Measurements from ENCODE around the gene CDC42BPG. TPM values are rescaled to one million over a fixed set of nuclear protein-coding genes. Genes with fewer than 3 reads are reported as not detected.

The CDC42BPG gene
- total RNA-seq, 1 experiment from 2014 or later, result 21.6 TPM

DNA sequence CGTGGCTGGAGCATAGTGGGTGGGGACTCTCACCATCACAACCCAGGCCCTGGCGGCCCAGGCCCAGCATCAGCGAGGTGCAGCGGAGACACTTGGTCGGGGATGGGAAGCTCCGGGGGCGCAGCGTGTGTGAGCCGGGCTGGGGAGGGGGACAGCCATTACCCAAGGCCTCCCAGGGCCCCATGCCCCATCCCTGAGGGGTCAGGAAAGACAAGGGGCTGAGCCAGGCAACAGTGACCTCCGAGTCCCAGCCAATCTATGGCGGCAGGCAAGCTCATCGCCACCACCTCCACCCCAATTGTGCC is 11.3 kb downstream of the CDC42BPG start (continued):
- TF ChIP-seq OVOL2 (CRISPR knock-in tag; IDR thresholded peaks at IDR 0.05; ENCODE audit: borderline replicate concordance) (no peak), ZNF423 (CRISPR knock-in tag; IDR thresholded peaks at IDR 0.05) (no peak), NR3C1 (CRISPR knock-in tag; conservative IDR thresholded peaks at IDR 0.05; ENCODE audit: low read depth) (no peak), ZNF121 (CRISPR knock-in tag; IDR thresholded peaks at IDR 0.05) (no peak)
- TF ChIP-seq, protein P1, sequence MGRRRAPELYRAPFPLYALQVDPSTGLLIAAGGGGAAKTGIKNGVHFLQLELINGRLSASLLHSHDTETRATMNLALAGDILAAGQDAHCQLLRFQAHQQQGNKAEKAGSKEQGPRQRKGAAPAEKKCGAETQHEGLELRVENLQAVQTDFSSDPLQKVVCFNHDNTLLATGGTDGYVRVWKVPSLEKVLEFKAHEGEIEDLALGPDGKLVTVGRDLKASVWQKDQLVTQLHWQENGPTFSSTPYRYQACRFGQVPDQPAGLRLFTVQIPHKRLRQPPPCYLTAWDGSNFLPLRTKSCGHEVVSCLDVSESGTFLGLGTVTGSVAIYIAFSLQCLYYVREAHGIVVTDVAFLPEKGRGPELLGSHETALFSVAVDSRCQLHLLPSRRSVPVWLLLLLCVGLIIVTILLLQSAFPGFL (CRISPR knock-in tag; IDR thresholded peaks at IDR 0.05; ENCODE audit: borderline replicate concordance), result no peak

- no peak for ATAC-seq
- Mint-ChIP-seq H3K27me3 (ENCODE audit: low read depth) (no peaks in the 10 kb centered on the region), H3K36me3 (peaks cover 2% of the 10 kb centered on the region; the same call in 1 of the 2 replicates), H3K9me3 (no peaks in the 10 kb centered on the region), H3K4me3 (no peak overlapping the region), H3K27ac (no peak overlapping the region), H3K4me1 (no peaks in the 10 kb centered on the region)
- DNase-seq (ENCODE audit: low spot score), result no peak
- ChIA-PET POLR2A (no interaction called here), CTCF (no interaction called here)
- TF ChIP-seq CTCF (IDR thresholded peaks at IDR 0.05) (no peak), TEAD4 (CRISPR knock-in tag; IDR thresholded peaks at IDR 0.05) (no peak), ZNF232 (CRISPR knock-in tag; IDR thresholded peaks at IDR 0.05) (no peak), MLX (CRISPR knock-in tag; IDR thresholded peaks at IDR 0.05) (no peak), TEAD1 (CRISPR knock-in tag; IDR thresholded peaks at IDR 0.05) (no peak), E2F1 (CRISPR knock-in tag; IDR thresholded peaks at IDR 0.05) (no peak)
- TF ChIP-seq, protein P2, sequence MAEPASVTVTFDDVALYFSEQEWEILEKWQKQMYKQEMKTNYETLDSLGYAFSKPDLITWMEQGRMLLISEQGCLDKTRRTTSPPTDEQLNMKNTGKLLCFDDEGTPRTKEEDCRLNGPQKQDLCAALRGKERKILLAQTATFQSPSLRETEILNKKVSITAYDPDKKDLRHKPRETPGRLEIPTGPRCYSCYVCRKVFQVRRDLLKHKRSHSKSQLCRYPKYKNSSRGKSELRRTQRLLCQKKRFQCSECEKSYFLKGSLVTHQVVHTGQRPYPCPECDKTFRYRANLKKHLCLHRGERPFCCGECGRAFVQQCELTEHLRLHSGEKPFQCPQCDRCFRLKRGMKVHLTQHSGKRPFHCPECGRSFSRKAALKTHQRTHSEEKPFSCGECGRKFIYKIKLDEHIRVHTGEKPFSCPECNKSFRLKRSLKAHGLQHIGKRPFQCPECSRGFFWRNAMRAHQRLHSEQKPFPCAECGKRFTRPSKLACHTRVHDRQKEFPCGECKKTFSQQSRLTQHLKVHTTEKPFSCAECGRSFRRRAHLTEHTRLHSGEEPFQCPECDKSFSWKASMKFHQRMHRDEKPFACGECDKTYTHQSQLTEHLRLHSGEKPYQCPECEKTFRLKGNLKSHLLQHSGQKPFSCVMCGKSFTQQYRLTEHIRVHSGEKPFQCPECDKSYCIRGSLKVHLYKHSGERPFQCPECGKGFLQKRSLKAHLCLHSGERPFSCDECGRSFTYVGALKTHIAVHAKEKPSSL (CRISPR knock-in tag; conservative IDR thresholded peaks at IDR 0.05), result no peak
- TF ChIP-seq, protein P3, sequence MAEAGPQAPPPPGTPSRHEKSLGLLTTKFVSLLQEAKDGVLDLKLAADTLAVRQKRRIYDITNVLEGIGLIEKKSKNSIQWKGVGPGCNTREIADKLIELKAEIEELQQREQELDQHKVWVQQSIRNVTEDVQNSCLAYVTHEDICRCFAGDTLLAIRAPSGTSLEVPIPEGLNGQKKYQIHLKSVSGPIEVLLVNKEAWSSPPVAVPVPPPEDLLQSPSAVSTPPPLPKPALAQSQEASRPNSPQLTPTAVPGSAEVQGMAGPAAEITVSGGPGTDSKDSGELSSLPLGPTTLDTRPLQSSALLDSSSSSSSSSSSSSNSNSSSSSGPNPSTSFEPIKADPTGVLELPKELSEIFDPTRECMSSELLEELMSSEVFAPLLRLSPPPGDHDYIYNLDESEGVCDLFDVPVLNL (CRISPR knock-in tag; IDR thresholded peaks at IDR 0.05; ENCODE audit: borderline replicate concordance, low read depth), result no peak
Observed at GRCh38 chr11:64832467-64833197, 11.8 kb downstream of the CDC42BPG start.

DNA sequence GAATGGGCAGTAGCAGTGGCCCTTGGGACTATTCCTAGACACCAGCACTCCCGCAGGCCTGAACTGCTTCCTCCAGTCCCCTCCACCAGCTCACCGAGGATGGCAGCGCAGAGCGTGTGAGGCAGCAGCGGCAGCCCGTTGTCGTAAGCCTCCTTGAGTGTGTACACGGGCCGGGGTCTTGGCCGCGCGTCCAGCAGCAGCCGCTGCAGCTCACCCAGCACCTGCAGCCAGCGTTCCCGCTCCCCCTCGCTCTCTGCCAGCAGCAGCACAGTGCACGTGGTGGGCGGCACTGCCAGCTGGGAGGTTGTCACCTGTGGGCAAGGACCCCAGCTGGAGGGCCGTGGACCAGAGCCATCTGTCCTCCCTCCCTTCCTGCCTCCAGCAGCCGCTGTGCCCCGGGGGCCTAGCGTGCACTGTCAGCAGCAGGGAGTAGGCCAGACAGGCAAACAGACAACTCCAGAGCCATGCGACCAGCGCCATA is 13.0 kb downstream of the CDC42BPG start:
- ChIA-PET CTCF (no interaction called here), POLR2A (interaction anchor here (1.3 kb wide), 1 partner anchor 13 kb away, joined by 3 read pairs; the partner anchor contains the start of gene CDC42BPG)
- no peak for DNase-seq (ENCODE audit: low spot score)
- H3K36me3 Mint-ChIP-seq, result peaks cover 2% of the 10 kb centered on the region; the same call in 1 of the 2 replicates
- H3K4me3 Mint-ChIP-seq, result no peak overlapping the region
- H3K27ac Mint-ChIP-seq, result no peak overlapping the region
- H3K27me3 Mint-ChIP-seq (ENCODE audit: low read depth), result no peaks in the 10 kb centered on the region
- H3K4me1 Mint-ChIP-seq, result no peaks in the 10 kb centered on the region
- H3K9me3 Mint-ChIP-seq, result no peaks in the 10 kb centered on the region
- no peak for ATAC-seq
- TF ChIP-seq ERG (CRISPR knock-in tag; IDR thresholded peaks at IDR 0.05) (no peak), KAT7 (CRISPR knock-in tag; IDR thresholded peaks at IDR 0.05; ENCODE audit: borderline replicate concordance) (no peak), ZNF671 (CRISPR knock-in tag; IDR thresholded peaks at IDR 0.05) (no peak), FOXJ3 (CRISPR knock-in tag; IDR thresholded peaks at IDR 0.05; ENCODE audit: borderline replicate concordance) (no peak), IRF1 (CRISPR knock-in tag; IDR thresholded peaks at IDR 0.05) (no peak), MYBL2 (CRISPR knock-in tag; IDR thresholded peaks at IDR 0.05) (no peak)
